Measurements from ENCODE around the gene OMD.

GRCh38 chr9:92378865-92379560, 45.3 kb downstream of the OMD start:
- TF ChIP-seq CTCF (IDR thresholded peaks at IDR 0.05) (no peak), POLR2A (IDR thresholded peaks at IDR 0.05) (no peak)

Data from Peyer's patch (tissue), 4 donors.